Gastrocnemius medialis (tissue), 4 donors: Measurements from ENCODE around the gene DERA.

ENCODE experiments used
- CTCF ChIP-seq, 5 experiments: fragments of 450-650 bp in 3 of 5; fragments of 200-600 bp in 2 of 5; sonication (generic) in 2 of 5; IDR thresholded peaks in 4 of 5; conservative IDR thresholded peaks in 1 of 5; 1 replicate in 4 of 5; 2 replicates in 1 of 5; pipeline ENCODE4 v1.5.1; 2016 to 2019; ENCODE audit warnings: antibody characterized with exemption in 5 of 5, mild to moderate bottlenecking in 3 of 5, moderate library complexity in 3 of 5
- POLR2A ChIP-seq, 2 donors: fragments of 450-650 bp; IDR thresholded peaks; one replicate each; pipeline ENCODE4 v1.6.1; 2017; ENCODE audit warnings: antibody characterized with exemption in 2 of 2, mild to moderate bottlenecking in 2 of 2, moderate library complexity in 2 of 2

GRCh38 chr12:15928346-15928745, 17.2 kb downstream of the DERA start:
- no peak for TF ChIP-seq CTCF (IDR thresholded peaks at IDR 0.05 in 4 of 5, conservative IDR thresholded peaks at IDR 0.05 in 1 of 5)
- TF ChIP-seq POLR2A (IDR thresholded peaks at IDR 0.05) = no peak
